GM18951 (cell line): ENCODE measurements around the gene TAF11L2.

Experiments used
- POLR2A ChIP-seq: IDR thresholded peaks from 4 replicates; pipeline ENCODE4 v1.6.1; 2011; ENCODE audit warnings: mild to moderate bottlenecking; ENCODE audit not compliant: insufficient read length, insufficient read depth; ENCODE audit errors: extremely low read depth
- in situ Hi-C: fragments of 300-500 bp; cut with MboI; formaldehyde crosslinking; loops from one replicate; pipeline ENCODE4 v1.12.0; 2022; ENCODE audit warnings: low sequenced_read_pairs, mixed read lengths, inconsistent platforms; ENCODE audit not compliant: unreplicated experiment

TAF11L2 gene

DNA sequence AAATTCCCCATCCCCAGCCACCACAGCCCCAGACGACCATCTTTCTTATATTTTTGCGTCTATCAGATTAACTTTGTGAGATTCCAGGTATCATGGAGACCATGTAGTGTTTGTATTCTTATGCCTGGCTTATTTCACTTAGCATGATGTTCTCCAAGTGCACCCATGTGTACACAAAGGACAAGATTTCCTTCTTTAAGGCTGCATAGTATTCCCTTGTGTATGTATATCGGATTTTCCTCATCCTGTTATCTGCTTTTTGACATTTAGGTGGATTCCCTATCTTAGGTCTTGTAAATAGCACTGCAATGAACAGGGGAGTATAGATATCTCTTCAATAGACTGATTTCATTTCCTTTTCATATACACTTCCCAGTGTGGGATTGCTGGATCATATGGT is 5.3 kb upstream of the TAF11L2 start:
- in situ Hi-C loops = loop anchor here (25.0 kb wide), 1 partner anchor 820 kb away; no protein-coding TSS in a partner anchor
- TF ChIP-seq POLR2A = no peak

DNA sequence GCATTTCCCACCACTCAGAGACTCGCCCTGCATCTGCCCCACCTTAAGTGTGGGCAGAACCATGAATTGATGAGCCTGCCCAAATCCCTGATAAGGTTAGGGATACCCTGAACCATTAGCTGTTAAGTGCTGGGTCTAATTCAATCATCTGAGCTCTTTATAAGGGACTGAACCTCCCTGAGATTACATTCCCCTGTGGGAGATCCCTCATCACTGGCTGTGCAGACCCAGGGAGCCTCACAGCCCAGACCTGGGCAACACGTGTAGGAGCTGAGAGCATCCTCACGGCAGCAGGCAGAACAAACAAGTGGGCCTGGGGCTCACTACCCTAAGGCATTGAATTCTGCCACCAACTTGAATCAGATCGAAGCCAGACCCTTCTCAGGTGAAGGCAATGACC is 585 bp upstream of the TAF11L2 start:
- in situ Hi-C loops = loop anchor here (25.0 kb wide), 1 partner anchor 815 kb away; no protein-coding TSS in a partner anchor
- TF ChIP-seq POLR2A = no peak

DNA sequence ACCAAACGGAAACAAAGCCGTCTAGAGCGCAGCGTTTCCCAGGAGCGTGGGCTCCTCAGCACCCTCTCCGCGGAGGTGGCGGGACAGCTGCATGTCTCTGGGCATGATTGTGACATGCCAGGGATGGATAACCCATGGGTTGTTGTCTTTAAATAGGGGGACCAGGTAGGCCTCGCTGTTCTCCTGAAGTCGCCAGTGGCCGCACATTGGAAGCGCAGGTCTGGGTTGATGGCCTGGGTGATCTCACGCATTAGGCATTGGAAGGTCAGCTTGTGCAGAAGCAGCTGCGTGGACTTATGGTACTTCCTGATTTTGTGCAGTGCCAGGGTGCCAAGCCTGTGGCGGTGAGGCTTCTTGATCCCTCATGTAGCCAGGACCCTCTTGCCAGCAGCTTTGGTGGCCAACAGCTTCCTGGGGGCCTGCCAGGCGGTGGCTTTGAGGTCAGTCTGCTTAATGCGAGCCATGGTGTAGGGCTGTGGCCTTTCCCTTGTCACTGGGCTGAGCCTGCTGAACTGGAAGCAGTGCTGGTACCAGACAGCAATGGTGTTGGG is 13.8 kb downstream of the TAF11L2 start:
- in situ Hi-C loops = loop anchor here (10.0 kb wide), 1 partner anchor 113 kb away; no protein-coding TSS in a partner anchor
- TF ChIP-seq POLR2A = no peak

DNA sequence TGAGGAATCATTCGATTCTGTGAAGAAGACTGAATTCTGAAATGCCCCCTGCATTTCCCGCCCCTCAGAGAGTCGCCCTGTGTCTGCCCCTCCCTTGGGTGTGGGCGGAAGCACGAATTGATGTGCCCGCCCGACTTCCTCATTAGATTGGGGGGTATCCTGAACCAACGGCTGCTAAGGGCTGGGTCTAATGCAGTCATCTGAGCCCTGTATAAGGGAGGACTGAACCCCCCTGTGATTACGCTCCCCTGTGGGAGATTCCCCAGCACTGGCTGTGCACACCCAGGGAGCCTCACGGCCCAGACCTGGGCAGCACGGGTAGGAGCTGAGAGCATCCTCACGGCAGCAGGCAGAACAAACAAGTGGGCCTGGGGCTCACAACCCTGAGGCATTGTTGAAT is 19.5 kb downstream of the TAF11L2 start:
- in situ Hi-C loops = loop anchor here (10.0 kb wide), 1 partner anchor 107 kb away; no protein-coding TSS in a partner anchor

DNA sequence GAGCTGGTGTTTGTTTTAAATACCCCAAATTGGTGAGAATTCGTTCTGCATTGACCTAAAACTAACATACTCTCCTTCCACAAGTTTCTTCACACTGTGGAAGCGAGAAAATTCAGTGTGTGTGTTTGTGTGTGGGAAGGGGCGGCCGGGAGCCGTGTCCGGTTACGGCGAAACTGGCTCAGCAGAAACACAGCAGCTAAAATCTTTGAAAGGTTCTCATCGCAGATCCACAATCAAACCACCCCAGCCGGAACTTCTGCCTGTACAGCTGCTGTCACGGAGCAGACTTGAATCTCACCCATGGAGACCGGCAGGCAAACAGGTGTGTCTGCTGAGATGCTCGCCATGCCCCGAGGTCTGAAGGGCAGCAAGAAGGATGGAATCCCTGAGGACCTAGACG is 20.0 kb downstream of the TAF11L2 start, which contains the start of gene TAF11L3:
TSS of gene TAF11L3 (plus strand) at position 301 of the 400 bp plus-strand sequence.
- in situ Hi-C loops = loop anchor here (10.0 kb wide), 1 partner anchor 107 kb away; no protein-coding TSS in a partner anchor

DNA sequence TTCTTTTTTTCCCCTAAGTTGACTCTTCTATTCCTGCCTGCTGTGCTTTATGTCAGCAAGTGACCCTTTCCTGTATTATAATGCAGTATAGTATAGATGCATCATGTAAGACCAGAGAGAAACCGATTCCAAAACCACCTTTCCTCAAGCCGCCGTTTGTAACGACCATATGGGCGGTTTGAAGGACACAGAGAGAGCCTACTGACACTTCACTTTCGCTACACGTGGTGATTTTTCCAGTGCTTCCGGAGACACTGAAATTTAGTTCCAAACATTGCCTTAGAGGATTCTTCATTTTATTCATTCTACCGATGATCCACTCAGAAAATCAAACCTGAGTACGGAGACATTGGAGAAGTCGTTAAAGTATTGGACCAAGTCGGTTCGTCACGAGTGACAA is 21.5 kb downstream of the TAF11L2 start:
- in situ Hi-C loops = loop anchor here (10.0 kb wide), 1 partner anchor 105 kb away; no protein-coding TSS in a partner anchor

DNA sequence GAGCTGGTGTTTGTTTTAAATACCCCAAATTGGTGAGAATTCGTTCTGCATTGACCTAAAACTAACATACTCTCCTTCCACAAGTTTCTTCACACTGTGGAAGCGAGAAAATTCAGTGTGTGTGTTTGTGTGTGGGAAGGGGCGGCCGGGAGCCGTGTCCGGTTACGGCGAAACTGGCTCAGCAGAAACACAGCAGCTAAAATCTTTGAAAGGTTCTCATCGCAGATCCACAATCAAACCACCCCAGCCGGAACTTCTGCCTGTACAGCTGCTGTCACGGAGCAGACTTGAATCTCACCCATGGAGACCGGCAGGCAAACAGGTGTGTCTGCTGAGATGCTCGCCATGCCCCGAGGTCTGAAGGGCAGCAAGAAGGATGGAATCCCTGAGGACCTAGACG is 23.5 kb downstream of the TAF11L2 start, which contains the start of gene TAF11L4:
TSS of gene TAF11L4 (plus strand) at position 301 of the 400 bp plus-strand sequence.
- in situ Hi-C loops = loop anchor here (10.0 kb wide), 1 partner anchor 83 kb away; the partner anchor contains the start of gene TAF11L11

DNA sequence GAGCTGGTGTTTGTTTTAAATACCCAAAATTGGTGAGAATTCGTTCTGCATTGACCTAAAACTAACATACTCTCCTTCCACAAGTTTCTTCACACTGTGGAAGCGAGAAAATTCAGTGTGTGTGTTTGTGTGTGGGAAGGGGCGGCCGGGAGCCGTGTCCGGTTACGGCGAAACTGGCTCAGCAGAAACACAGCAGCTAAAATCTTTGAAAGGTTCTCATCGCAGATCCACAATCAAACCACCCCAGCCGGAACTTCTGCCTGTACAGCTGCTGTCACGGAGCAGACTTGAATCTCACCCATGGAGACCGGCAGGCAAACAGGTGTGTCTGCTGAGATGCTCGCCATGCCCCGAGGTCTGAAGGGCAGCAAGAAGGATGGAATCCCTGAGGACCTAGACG is 26.9 kb downstream of the TAF11L2 start, which contains the start of gene TAF11L5:
TSS of gene TAF11L5 (plus strand) at position 301 of the 400 bp plus-strand sequence.
- in situ Hi-C loops = loop anchor here (10.0 kb wide), 1 partner anchor 80 kb away; the partner anchor contains the start of gene TAF11L11

DNA sequence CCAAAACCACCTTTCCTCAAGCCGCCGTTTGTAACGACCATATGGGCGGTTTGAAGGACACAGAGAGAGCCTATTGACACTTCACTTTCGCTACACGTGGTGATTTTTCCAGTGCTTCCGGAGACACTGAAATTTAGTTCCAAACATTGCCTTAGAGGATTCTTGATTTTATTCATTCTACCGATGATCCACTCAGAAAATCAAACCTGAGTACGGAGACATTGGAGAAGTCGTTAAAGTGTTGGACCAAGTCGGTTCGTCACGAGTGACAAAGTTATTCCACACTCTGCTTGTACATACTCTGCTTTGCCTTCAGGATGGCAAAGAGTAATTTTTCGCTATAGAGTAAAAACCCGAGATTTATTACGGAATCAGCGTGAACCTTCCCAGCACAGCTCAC is 28.5 kb downstream of the TAF11L2 start:
- in situ Hi-C loops = loop anchor here (10.0 kb wide), 1 partner anchor 78 kb away; the partner anchor contains the start of gene TAF11L11

DNA sequence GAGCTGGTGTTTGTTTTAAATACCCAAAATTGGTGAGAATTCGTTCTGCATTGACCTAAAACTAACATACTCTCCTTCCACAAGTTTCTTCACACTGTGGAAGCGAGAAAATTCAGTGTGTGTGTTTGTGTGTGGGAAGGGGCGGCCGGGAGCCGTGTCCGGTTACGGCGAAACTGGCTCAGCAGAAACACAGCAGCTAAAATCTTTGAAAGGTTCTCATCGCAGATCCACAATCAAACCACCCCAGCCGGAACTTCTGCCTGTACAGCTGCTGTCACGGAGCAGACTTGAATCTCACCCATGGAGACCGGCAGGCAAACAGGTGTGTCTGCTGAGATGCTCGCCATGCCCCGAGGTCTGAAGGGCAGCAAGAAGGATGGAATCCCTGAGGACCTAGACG is 30.3 kb downstream of the TAF11L2 start, which contains the start of gene TAF11L6:
TSS of gene TAF11L6 (plus strand) at position 301 of the 400 bp plus-strand sequence.
- in situ Hi-C loops = loop anchor here (10.0 kb wide), 1 partner anchor 76 kb away; the partner anchor contains the start of gene TAF11L11
